Fibroblast of villous mesenchyme (primary cell): Measurements from ENCODE around the gene VPS13D. TPM values are rescaled to one million over a fixed set of nuclear protein-coding genes. Genes with fewer than 3 reads are reported as not detected.

Experiments used
- DNase-seq: peaks from one replicate; pipeline ENCODE4 v3.0.0-alpha.2; 2010; ENCODE audit warnings: low read depth
- H3K4me3 ChIP-seq: 2 replicates; pipeline ENCODE4 v1.5.1; 2011; ENCODE audit warnings: low read depth, mild to moderate bottlenecking, low read length
- total RNA-seq: library from RNA; depleted of rRNA; stranded (reverse); fragments of >200 nt; gene quantifications from 2 replicates; pipeline ENCODE4 v1.2.3, GENCODE V29; 2012
- TF ChIP-seq, protein P1 (sequence below): IDR thresholded peaks from 2 replicates; pipeline ENCODE4 v1.5.1; 2012; ENCODE audit warnings: low read depth, mild to moderate bottlenecking, low read length; ENCODE audit not compliant: insufficient read depth

The VPS13D gene
- total RNA-seq, 1 donor: 55.3 TPM

DNA sequence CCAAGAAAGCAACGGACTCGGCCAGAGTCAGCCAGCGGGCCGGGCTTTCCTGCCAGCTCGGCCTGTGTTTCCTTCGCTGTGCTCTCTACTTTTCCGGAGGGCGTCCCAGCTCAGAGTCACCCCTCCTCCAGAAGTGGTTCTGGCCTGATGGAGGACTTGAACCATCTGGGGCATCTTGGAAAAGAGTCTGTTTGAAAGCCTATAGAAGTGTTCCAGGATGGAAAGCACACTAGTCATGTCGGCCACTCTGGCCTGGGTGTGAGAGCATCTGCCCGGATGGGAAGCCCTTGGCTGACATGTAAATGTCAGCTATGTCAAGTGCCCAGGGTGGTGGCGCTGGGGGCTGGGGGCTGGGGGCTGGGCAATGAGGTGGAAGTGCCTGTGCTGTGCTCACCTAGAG, 274.8 kb downstream of the VPS13D start:
- H3K4me3 ChIP-seq: no peak overlapping the region
- TF ChIP-seq, protein P1, sequence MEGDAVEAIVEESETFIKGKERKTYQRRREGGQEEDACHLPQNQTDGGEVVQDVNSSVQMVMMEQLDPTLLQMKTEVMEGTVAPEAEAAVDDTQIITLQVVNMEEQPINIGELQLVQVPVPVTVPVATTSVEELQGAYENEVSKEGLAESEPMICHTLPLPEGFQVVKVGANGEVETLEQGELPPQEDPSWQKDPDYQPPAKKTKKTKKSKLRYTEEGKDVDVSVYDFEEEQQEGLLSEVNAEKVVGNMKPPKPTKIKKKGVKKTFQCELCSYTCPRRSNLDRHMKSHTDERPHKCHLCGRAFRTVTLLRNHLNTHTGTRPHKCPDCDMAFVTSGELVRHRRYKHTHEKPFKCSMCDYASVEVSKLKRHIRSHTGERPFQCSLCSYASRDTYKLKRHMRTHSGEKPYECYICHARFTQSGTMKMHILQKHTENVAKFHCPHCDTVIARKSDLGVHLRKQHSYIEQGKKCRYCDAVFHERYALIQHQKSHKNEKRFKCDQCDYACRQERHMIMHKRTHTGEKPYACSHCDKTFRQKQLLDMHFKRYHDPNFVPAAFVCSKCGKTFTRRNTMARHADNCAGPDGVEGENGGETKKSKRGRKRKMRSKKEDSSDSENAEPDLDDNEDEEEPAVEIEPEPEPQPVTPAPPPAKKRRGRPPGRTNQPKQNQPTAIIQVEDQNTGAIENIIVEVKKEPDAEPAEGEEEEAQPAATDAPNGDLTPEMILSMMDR: no peak
- no peak for DNase-seq

DNA sequence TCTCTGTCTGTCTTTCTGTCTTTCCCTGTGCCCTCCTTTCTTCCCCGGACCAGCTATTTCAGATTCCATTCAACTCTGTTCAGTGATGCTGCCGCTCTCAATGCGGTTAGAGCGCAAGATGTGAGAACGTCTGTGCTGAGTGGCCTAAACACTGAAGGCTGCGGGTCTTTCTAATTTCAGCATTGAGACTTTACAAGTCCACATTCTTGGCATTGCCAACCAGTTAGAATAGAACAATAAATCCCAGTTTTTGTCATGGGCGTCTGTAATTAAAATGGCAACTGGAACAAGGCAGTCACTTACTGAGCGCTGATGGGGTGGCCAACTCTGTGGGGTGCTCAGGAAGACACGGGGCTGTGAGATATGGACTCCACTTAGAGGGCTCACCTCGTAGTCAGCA, 275.4 kb downstream of the VPS13D start:
- TF ChIP-seq, protein P1: no peak
- DNase-seq: no peak
- no peak overlapping the region for H3K4me3 ChIP-seq

DNA sequence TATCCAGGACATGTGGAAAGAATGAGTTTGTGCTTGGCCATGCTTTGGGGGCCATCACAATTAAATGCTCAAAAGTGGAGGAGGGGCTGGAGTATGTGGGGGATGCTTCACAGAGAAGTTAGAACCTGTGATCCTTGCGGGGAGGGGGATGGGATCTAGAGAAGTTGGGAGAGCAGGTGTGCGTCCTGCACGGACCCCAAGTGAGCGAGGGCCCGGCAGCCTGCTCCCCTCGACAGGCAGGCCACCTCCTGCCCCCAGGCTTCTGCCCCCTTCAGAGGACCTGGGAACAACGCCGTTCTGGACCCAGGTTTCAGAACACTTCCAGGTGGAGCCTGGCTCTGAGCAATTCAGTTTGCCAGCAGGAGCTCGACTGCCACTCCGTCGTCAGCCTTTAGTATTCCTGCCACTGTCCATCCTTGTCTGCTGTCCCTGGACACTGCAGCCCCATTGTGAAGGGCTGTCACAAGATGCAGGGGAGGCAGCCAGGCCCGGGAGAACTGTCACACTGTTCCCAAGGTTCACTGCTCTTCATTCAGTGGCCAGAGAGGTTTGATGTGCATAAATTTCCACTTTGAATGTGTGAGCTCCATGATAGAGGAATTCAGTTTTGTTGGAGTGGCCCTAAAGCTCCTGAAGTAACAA, 275.9 kb downstream of the VPS13D start:
- TF ChIP-seq, protein P1: no peak
- H3K4me3 ChIP-seq: no peak overlapping the region
- DNase-seq: no peak

DNA sequence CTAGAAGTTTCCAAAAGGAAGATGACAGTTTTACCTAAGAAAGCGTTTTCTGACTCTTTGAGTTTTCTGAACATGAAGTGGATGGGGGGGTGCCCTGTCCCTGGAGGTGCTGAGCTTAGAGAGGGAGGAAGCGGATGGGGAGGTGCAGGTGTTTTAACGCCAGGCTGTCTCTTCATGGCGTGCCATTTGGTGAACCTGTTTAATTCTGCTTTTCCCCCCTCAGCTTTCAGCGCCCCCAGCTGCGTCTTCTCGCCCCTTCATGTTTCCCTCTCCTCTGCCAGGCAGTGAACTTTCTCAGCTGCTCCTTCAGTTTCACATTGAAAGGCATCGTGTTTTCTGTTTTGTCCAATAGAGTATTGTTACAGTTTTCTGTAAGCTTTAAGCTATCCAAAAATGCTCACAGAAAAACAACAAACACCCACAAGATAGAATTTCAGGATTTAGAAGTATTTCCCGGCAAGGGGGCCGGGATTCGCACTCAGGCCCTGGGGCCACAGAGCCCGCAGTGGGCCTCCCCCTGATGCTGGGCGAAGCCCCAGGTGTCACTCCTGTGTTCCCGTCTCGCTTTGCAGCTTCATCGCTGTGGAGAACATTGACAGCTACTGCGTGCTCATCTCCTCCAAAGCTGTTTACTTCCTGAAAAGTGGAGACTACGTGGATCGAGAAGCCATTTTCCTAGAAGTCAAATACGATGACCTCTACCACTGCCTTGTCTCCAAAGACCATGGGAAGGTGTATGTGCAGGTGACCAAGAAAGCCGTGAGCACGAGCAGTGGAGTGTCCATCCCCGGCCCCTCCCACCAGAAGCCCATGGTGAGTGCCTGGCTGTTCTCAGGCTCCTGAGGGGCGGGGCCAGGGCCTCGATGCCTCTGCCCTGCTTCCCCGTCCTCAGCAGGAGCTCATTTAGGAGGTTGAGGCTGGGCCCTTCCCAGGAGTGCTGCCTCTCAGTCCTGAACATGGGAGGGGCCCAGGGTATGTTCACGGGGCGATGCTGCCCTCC, 276.8 kb downstream of the VPS13D start:
- no peak for DNase-seq
- TF ChIP-seq, protein P1: no peak
- H3K4me3 ChIP-seq: no peak overlapping the region

DNA sequence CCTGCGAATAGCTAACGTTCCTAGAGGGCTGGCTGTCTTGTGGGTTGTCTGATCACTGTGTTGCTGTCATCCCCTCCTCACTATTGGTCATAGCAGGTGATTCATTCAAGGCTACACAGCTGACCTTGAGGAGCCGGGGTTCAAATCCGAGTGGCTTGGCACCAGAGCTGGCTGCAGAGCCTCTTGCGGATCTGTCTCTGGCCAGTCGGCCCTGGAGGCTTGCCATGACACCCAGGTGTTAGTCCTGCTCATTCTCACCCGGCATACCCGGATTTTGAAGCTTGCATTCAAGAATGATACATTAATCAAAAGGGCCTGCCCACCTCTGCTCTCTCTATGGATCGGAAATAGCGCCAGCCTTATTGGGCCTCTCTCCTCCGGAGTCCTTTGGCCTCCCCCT, 277.8 kb downstream of the VPS13D start:
- H3K4me3 ChIP-seq: no peak overlapping the region
- DNase-seq: no peak
- TF ChIP-seq, protein P1: no peak

DNA sequence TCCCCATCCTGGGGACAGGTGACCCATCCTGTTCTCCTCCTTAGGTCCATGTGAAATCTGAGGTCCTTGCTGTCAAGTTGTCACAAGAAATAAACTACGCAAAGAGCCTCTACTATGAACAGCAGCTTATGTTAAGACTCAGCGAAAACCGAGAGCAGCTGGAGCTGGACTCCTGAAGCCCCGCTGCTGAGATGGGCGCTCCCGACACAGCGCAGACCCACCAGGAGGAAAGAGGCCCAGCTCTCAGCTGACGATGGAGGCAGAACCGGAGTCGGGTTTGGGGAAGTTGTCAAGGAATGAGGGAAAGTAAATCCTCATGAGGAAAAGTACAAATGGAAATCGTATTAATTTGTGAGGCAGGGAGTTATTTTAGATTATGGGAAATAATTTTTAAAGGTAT, 279.0 kb downstream of the VPS13D start:
- DNase-seq: no peak
- H3K4me3 ChIP-seq: no peak overlapping the region
- TF ChIP-seq, protein P1: no peak
